Esophagus muscularis mucosa (tissue), 4 donors: Measurements from ENCODE around the gene POLK. TPM values are rescaled to one million over a fixed set of nuclear protein-coding genes. Genes with fewer than 3 reads are reported as not detected.

Source experiments
- DNase-seq: peaks from one replicate; pipeline ENCODE4 v3.0.0-alpha.2; 2017; ENCODE audit errors: extremely low spot score
- H3K27ac ChIP-seq, 4 donors: fragments of 200-600 bp; sonication (generic); replicated peaks in 1 of 4; 1 replicate in 3 of 4; 2 replicates in 1 of 4; pipeline ENCODE4 v1.5.1; 2016 to 2019; ENCODE audit warnings: mild to moderate bottlenecking in 1 of 4
- H3K27me3 ChIP-seq, 4 donors: fragments of 200-600 bp; sonication (generic); one replicate each; pipeline versions ENCODE4 v1.5.1 to v1.6.0; 2016 to 2019
- H3K36me3 ChIP-seq, 4 donors: fragments of 200-600 bp; sonication (generic); one replicate each; pipeline ENCODE4 v1.5.1; 2016 to 2019
- H3K4me1 ChIP-seq, 4 donors: fragments of 200-600 bp; sonication (generic); one replicate each; pipeline ENCODE4 v1.5.1; 2016 to 2019
- H3K4me3 ChIP-seq, 4 donors: fragments of 200-600 bp; sonication (generic); 1 replicate in 2 of 4; 2 replicates in 2 of 4; pipeline ENCODE4 v1.5.1; 2016 to 2019; ENCODE audit warnings: mild to moderate bottlenecking in 4 of 4, moderate library complexity in 1 of 4
- H3K9me3 ChIP-seq, 4 donors: fragments of 200-600 bp; sonication (generic); 1 replicate in 3 of 4; 2 replicates in 1 of 4; pipeline ENCODE4 v1.5.1; 2016 to 2019
- CTCF ChIP-seq, 3 experiments: fragments of 200-600 bp in 2 of 3; fragments of 450-650 bp in 1 of 3; sonication (generic) in 2 of 3; IDR thresholded peaks; one replicate each; pipeline ENCODE4 v1.5.1; 2017 to 2019; ENCODE audit warnings: antibody characterized with exemption in 3 of 3, mild to moderate bottlenecking in 2 of 3, moderate library complexity in 1 of 3
- EP300 ChIP-seq: sonication (generic); formaldehyde crosslinking; IDR thresholded peaks from one replicate; pipeline ENCODE4 v1.6.1; 2017; ENCODE audit warnings: antibody characterized with exemption
- POLR2A ChIP-seq: fragments of 450-650 bp; IDR thresholded peaks from one replicate; pipeline ENCODE4 v1.6.1; 2017; ENCODE audit warnings: antibody characterized with exemption, moderate library complexity, mild to moderate bottlenecking, low read depth
- POLR2AphosphoS5 ChIP-seq, 2 donors: sonication (generic); formaldehyde crosslinking; IDR thresholded peaks; one replicate each; pipeline ENCODE4 v1.6.1; 2017; ENCODE audit warnings: antibody characterized with exemption in 2 of 2
- WGBS: methylation state at CpG from one replicate; pipeline ENCODE4 v1.1.5; 2018; 5-methylcytosine and 5-hydroxymethylcytosine counted together
- intact Hi-C: fragments of 100-400 bp; cut with DNase I; formaldehyde crosslinking; loops from one replicate; pipeline ENCODE4 v1.15.1; 2023
- total RNA-seq, 4 donors: library from RNA; depleted of rRNA; stranded (reverse); fragments of >200 nt; gene quantifications; one replicate each; pipeline versions ENCODE4 v1.1.0 to v1.2.1, GENCODE V29; 2016

The POLK gene
- total RNA-seq, 4 donors from 2014 or later: 22.6 to 37.0 (median 32.3) TPM

- peak overlapping the region; percentile 89 to 97 (median 91) for H3K27ac ChIP-seq
- H3K4me3 ChIP-seq: peak overlapping the region; percentile 69 to 97 (median 90)
- H3K36me3 ChIP-seq: no peaks in the 10 kb centered on the region
- no peaks in the 10 kb centered on the region for H3K27me3 ChIP-seq
- TF ChIP-seq POLR2A: no peak
- TF ChIP-seq POLR2AphosphoS5 (IDR thresholded peaks at IDR 0.05): no peak
- no peak for TF ChIP-seq CTCF (IDR thresholded peaks at IDR 0.05)
- TF ChIP-seq EP300: no peak
- 76% methylated on average over 16 of the region's 16 CpGs for WGBS
- intact Hi-C loops: loop anchor here (5.0 kb wide), 1 partner anchor 55 kb away; no protein-coding TSS in a partner anchor
- no peaks in the 10 kb centered on the region for H3K9me3 ChIP-seq
- no peak for DNase-seq
- peaks cover 24 to 55% (median 45%) of the 10 kb centered on the region in 4 donors for H3K4me1 ChIP-seq
These were observed 838 bp downstream of the POLK start for GRCh38 chr5:75512383-75513074.

- H3K36me3 ChIP-seq: no peaks in the 10 kb centered on the region
- H3K9me3 ChIP-seq: no peaks in the 10 kb centered on the region
- TF ChIP-seq POLR2AphosphoS5 (IDR thresholded peaks at IDR 0.05) (no peak), CTCF (IDR thresholded peaks at IDR 0.05) (no peak), EP300 (no peak), POLR2A (no peak)
- intact Hi-C loops: loop anchor here (5.0 kb wide), 1 partner anchor 53 kb away; no protein-coding TSS in a partner anchor
- WGBS: 52% methylated on average over 1 of the region's 1 CpG
- DNase-seq: no peak
- no peak overlapping the region for H3K27ac ChIP-seq
- H3K4me3 ChIP-seq: no peak overlapping the region
- peaks cover 20 to 42% (median 40%) of the 10 kb centered on the region in 4 donors for H3K4me1 ChIP-seq
- no peaks in the 10 kb centered on the region for H3K27me3 ChIP-seq
These were observed 2.1 kb downstream of the POLK start for GRCh38 chr5:75513841-75514240.

GRCh38 chr5:75514323-75514722 is 2.6 kb downstream of the POLK start:
- no peaks in the 10 kb centered on the region for H3K36me3 ChIP-seq
- WGBS: 99% methylated on average over 3 of the region's 3 CpGs
- H3K4me1 ChIP-seq: peaks cover 15 to 38% (median 36%) of the 10 kb centered on the region in 4 donors
- H3K27ac ChIP-seq: no peak overlapping the region
- no peak overlapping the region for H3K4me3 ChIP-seq
- intact Hi-C loops: loop anchor here (5.0 kb wide), 1 partner anchor 53 kb away; no protein-coding TSS in a partner anchor
- H3K9me3 ChIP-seq: no peaks in the 10 kb centered on the region
- no peak for TF ChIP-seq POLR2A
- TF ChIP-seq POLR2AphosphoS5 (IDR thresholded peaks at IDR 0.05): no peak
- TF ChIP-seq EP300: no peak
- no peak for TF ChIP-seq CTCF (IDR thresholded peaks at IDR 0.05)
- H3K27me3 ChIP-seq: no peaks in the 10 kb centered on the region
- DNase-seq: no peak

DNA sequence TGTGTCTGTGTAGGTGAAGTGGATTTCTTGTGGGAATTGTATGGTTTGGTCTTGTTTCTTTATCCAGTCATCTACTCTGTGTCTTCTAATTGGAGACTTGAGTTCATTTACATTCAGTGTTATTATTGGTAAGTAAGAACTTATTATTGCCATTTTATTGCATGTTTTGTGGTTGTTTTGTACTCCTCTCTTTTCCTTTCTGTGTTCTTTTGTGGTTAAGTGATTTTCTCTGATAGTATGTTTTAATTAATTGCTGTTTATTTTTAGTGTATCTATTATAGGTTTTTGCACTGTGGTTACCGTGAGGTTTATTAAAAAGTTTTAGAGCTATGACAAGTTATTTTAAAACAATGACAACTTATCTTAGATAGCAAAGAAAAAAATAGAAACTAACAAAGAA is 8.1 kb downstream of the POLK start:
- 42% methylated on average over 1 of the region's 1 CpG for WGBS
- intact Hi-C loops: no loop called here
- no peaks in the 10 kb centered on the region for H3K27me3 ChIP-seq
- H3K4me1 ChIP-seq: peaks cover 2 to 24% (median 14%) of the 10 kb centered on the region in 4 donors
- no peak overlapping the region for H3K27ac ChIP-seq
- H3K36me3 ChIP-seq: peaks cover 0 to 4% (median 0%) of the 10 kb centered on the region in 4 donors
- H3K9me3 ChIP-seq: peaks cover 0 to 13% (median 10%) of the 10 kb centered on the region in 4 donors
- no peak for TF ChIP-seq CTCF (IDR thresholded peaks at IDR 0.05)
- no peak for TF ChIP-seq POLR2AphosphoS5 (IDR thresholded peaks at IDR 0.05)
- no peak for TF ChIP-seq EP300
- no peak for TF ChIP-seq POLR2A
- no peak for DNase-seq
- H3K4me3 ChIP-seq: no peak overlapping the region
